Esophagus muscularis mucosa (tissue), 3 donors: Measurements from ENCODE around the gene HIVEP1.

Source experiments
- CTCF ChIP-seq, 3 experiments: fragments of 200-600 bp in 2 of 3; fragments of 450-650 bp in 1 of 3; sonication (generic) in 2 of 3; IDR thresholded peaks; one replicate each; pipeline ENCODE4 v1.5.1; 2017 to 2019; ENCODE audit warnings: antibody characterized with exemption in 3 of 3, mild to moderate bottlenecking in 2 of 3, moderate library complexity in 1 of 3
- POLR2AphosphoS5 ChIP-seq, 2 donors: sonication (generic); formaldehyde crosslinking; IDR thresholded peaks; one replicate each; pipeline ENCODE4 v1.6.1; 2017; ENCODE audit warnings: antibody characterized with exemption in 2 of 2

DNA sequence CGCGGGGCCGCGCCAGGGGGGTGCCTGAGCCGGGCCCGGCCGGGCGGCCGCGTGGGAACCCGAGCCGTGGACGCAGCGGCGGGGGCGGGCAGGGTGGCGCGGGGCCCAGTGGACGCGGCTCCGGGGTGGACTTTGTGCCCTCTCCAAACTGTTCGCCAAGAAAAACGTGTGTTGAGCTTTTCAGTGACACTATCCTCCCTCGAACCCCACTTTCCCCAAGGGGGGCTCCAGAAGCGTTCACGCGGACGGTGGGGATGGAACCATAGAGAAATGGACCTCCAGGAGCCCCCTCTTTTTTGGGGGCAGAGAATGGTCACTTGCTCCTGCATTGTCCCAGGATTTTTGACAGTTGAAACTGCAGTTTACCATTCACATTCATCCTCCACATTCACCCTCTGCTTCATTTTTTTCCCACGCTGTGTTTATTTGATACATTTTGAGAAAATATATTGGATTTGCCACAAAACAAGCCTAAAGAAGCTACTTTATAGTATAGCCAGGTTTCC, 2.9 kb upstream of the HIVEP1 start:
- no peak for TF ChIP-seq POLR2AphosphoS5 (IDR thresholded peaks at IDR 0.05)
- no peak for TF ChIP-seq CTCF (IDR thresholded peaks at IDR 0.05)
